Caco-2 (cell line): ENCODE results near the gene FOXO1. TPM values are rescaled to one million over a fixed set of nuclear protein-coding genes. Genes with fewer than 3 reads are reported as not detected.

Experiments used
- BruUV-seq: library from RNA; stranded (reverse); fragments of 400-500 nt; replicated peaks from 2 replicates; lab custom pipeline; 2021; lab: Mats Ljungman, UMichigan
- CTCF ChIA-PET: fragments of 300-600 bp; sonication (Branson Sonifier 250); formaldehyde crosslinking; loops from one replicate; lab custom pipeline; 2022; ENCODE audit warnings: antibody characterized with exemption; lab: Charles Lee
- POLR2A ChIA-PET: fragments of 300-600 bp; sonication (Branson Sonifier 250); formaldehyde crosslinking; loops from one replicate; lab custom pipeline; 2022; ENCODE audit warnings: antibody characterized with exemption; lab: Charles Lee
- DNase-seq, 2 experiments: peaks; one replicate each; pipeline versions ENCODE4 v3.0.0 to v3.0.0-alpha.2; 2020 to 2022
- H3K27me3 ChIP-seq: replicated peaks from 2 replicates; pipeline ENCODE4 v1.6.0; 2011; ENCODE audit warnings: low read length; ENCODE audit not compliant: control insufficient read depth, insufficient read depth
- H3K36me3 ChIP-seq: 2 replicates; pipeline ENCODE4 v1.5.1; 2011; ENCODE audit warnings: low read length; ENCODE audit not compliant: control insufficient read depth, insufficient read depth
- H3K4me1 ChIP-seq: fragments of 250-450 bp; sonication (Bioruptor Pico); 2 replicates; pipeline ENCODE4 v1.5.1; 2020; ENCODE audit warnings: mild to moderate bottlenecking
- H3K4me3 ChIP-seq: 2 replicates; pipeline ENCODE4 v1.5.1; 2011; ENCODE audit warnings: low read depth, mild to moderate bottlenecking, control low read depth, low read length
- H3K9me3 ChIP-seq: fragments of 250-450 bp; sonication (Bioruptor Pico); 2 replicates; pipeline ENCODE4 v1.5.1; 2020; ENCODE audit warnings: mild to moderate bottlenecking, moderate library complexity
- H3K27ac Mint-ChIP-seq: one replicate; pipeline ENCODE4 v1.8.0; 2022; ENCODE audit warnings: mixed read lengths; ENCODE audit not compliant: unreplicated experiment
- H3K27me3 Mint-ChIP-seq: one replicate; pipeline ENCODE4 v1.8.0; 2022; ENCODE audit warnings: mixed read lengths; ENCODE audit not compliant: insufficient read depth, unreplicated experiment
- H3K36me3 Mint-ChIP-seq: one replicate; pipeline ENCODE4 v1.8.0; 2022; ENCODE audit warnings: mild to moderate bottlenecking, mixed read lengths; ENCODE audit not compliant: insufficient read depth, unreplicated experiment
- H3K4me1 Mint-ChIP-seq: one replicate; pipeline ENCODE4 v1.8.0; 2022; ENCODE audit warnings: low read depth, mixed read lengths; ENCODE audit not compliant: unreplicated experiment
- H3K4me3 Mint-ChIP-seq: one replicate; pipeline ENCODE4 v1.8.0; 2022; ENCODE audit warnings: mild to moderate bottlenecking, moderate library complexity, mixed read lengths; ENCODE audit not compliant: unreplicated experiment
- H3K9me3 Mint-ChIP-seq: one replicate; pipeline ENCODE4 v1.8.0; 2022; ENCODE audit warnings: mixed read lengths; ENCODE audit not compliant: unreplicated experiment
- intact Hi-C: fragments of 100-400 bp; cut with micrococcal nuclease; formaldehyde crosslinking; loops from one replicate; pipeline ENCODE4 v1.10.0; 2022; ENCODE audit not compliant: unreplicated experiment
- total RNA-seq: library from RNA; stranded (reverse); gene quantifications from 2 replicates; pipeline ENCODE4 v1.2.3, GENCODE V29; 2022
- TF ChIP-seq, protein P1 (sequence below), 2 experiments: fragments of 200-600 bp in 1 of 2; IDR thresholded peaks; 1 replicate in 1 of 2; 2 replicates in 1 of 2; pipeline versions ENCODE4 v1.5.1 to v1.8.0; 2011 to 2022; ENCODE audit warnings: antibody characterized with exemption in 1 of 2, control low read depth in 1 of 2, inconsistent platforms in 1 of 2, low read depth in 1 of 2, low read length in 1 of 2, mild to moderate bottlenecking in 1 of 2, moderate library complexity in 1 of 2; ENCODE audit not compliant: insufficient read depth in 1 of 2, severe bottlenecking in 1 of 2, unreplicated experiment in 1 of 2

Gene FOXO1
- total RNA-seq, 1 experiment from 2014 or later = 10.4 TPM

DNA sequence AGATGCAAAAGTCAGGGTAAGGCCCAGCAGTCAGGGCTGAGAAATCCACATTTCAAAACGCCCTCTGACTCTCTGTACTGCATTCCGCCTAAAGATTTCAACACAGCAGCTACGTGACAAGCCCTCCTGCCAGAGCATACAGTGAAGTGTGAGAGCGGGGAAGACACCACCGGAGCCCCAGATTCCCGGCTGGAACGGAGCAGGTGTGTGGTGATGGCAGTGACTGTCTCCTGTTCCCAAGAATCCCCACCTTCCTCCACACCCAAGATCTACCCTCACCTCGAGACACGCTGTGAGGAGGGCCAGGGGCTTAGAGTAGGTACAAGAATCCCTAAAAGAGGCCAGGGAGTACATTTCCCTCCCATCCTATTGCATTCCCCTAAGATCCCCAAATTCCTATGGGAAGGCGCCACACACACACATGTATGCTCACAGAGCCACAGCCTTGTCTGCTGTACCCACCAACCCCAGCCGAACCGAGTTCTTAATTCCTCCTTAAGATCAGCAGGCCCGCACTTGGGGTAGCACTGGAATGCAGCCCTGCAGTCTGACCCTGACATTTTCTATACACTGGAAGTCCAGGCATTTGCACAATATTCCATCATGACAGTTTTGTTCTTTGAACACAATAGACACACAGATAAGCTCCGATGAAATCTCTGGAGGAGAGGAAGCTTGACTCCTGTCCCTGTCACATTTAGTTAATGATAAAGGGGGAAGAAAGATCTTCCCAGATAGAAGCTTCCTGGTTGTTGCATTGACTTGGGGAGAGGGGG, 102.9 kb downstream of the FOXO1 start:
- peak overlapping the region; percentile 88 for H3K27ac Mint-ChIP-seq
- no TSS peak for BruUV-seq
- Histone ChIP-seq H3K9me3 (no peaks in the 10 kb centered on the region), H3K27me3 (no peaks in the 10 kb centered on the region), H3K4me1 (peaks cover 41% of the 10 kb centered on the region), H3K36me3 (no peaks in the 10 kb centered on the region; the same call in none of the 2 replicates), H3K4me3 (no peak overlapping the region)
- TF ChIP-seq, protein P1, sequence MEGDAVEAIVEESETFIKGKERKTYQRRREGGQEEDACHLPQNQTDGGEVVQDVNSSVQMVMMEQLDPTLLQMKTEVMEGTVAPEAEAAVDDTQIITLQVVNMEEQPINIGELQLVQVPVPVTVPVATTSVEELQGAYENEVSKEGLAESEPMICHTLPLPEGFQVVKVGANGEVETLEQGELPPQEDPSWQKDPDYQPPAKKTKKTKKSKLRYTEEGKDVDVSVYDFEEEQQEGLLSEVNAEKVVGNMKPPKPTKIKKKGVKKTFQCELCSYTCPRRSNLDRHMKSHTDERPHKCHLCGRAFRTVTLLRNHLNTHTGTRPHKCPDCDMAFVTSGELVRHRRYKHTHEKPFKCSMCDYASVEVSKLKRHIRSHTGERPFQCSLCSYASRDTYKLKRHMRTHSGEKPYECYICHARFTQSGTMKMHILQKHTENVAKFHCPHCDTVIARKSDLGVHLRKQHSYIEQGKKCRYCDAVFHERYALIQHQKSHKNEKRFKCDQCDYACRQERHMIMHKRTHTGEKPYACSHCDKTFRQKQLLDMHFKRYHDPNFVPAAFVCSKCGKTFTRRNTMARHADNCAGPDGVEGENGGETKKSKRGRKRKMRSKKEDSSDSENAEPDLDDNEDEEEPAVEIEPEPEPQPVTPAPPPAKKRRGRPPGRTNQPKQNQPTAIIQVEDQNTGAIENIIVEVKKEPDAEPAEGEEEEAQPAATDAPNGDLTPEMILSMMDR (IDR thresholded peaks at IDR 0.05; ENCODE audit: insufficient read depth in 1 of 2, low read depth in 1 of 2, low read length in 1 of 2, severe bottlenecking in 1 of 2, unreplicated experiment in 1 of 2) = no peak
- H3K36me3 Mint-ChIP-seq = no peaks in the 10 kb centered on the region
- H3K9me3 Mint-ChIP-seq = no peaks in the 10 kb centered on the region
- ChIA-PET POLR2A (interaction anchor here (0.6 kb wide), 1 partner anchor 87 kb away, joined by 3 read pairs; no protein-coding TSS in a partner anchor), CTCF (interaction anchor here (0.6 to 1.2 kb wide), 2 partner anchors 23 to 27 kb away, joined by 3 read pairs; no protein-coding TSS in a partner anchor)
- H3K4me1 Mint-ChIP-seq = peaks cover 32% of the 10 kb centered on the region
- intact Hi-C loops = loop anchor here (2.0 kb wide), 1 partner anchor 21 kb away; no protein-coding TSS in a partner anchor
- no peaks in the 10 kb centered on the region for H3K27me3 Mint-ChIP-seq
- DNase-seq = peak in 1 of 2 experiments; percentile 50
- H3K4me3 Mint-ChIP-seq = peak overlapping the region; percentile 49

- POLR2A ChIA-PET = no interaction called here
- BruUV-seq = no TSS peak
- Histone ChIP-seq H3K36me3 (no peaks in the 10 kb centered on the region; the same call in none of the 2 replicates), H3K9me3 (no peaks in the 10 kb centered on the region), H3K4me3 (no peak overlapping the region), H3K27me3 (no peaks in the 10 kb centered on the region), H3K4me1 (peaks cover 37% of the 10 kb centered on the region)
- intact Hi-C loops = loop anchor here (2.0 kb wide), 1 partner anchor 22 kb away; no protein-coding TSS in a partner anchor
- Mint-ChIP-seq H3K4me1 (peaks cover 27% of the 10 kb centered on the region), H3K27me3 (no peaks in the 10 kb centered on the region), H3K27ac (no peak overlapping the region), H3K36me3 (no peaks in the 10 kb centered on the region), H3K4me3 (no peak overlapping the region), H3K9me3 (no peaks in the 10 kb centered on the region)
- DNase-seq = no peak
- CTCF ChIA-PET = interaction anchor here (1.2 kb wide), 1 partner anchor 26 kb away, joined by 3 read pairs; no protein-coding TSS in a partner anchor
- TF ChIP-seq, protein P1 (IDR thresholded peaks at IDR 0.05; ENCODE audit: insufficient read depth in 1 of 2, low read depth in 1 of 2, low read length in 1 of 2, severe bottlenecking in 1 of 2, unreplicated experiment in 1 of 2) = no peak
Observed at GRCh38 chr13:40562975-40563349, 103.5 kb downstream of the FOXO1 start.

DNA sequence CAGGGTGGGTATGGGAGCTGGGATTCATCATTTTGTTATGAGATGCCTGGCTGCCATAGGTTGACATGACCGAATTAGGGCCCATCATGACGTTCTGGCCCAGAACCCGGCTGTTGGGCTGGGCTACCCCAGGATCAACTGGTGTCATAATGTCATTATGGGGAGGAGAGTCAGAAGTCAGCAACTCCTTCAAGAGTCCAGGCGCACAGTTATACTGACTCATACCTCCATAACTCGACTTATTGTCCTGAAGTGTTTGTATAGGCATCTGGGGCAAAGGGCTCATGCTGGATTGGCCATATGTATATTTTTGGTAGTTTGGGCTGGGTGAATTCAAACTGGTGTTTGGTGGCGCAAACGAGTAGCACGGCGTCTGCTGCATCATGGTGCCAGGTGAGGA, 106.5 kb downstream of the FOXO1 start:
- H3K27ac Mint-ChIP-seq = no peak overlapping the region
- no peaks in the 10 kb centered on the region for H3K36me3 Mint-ChIP-seq
- no peaks in the 10 kb centered on the region for H3K9me3 ChIP-seq
- no peaks in the 10 kb centered on the region for H3K27me3 Mint-ChIP-seq
- intact Hi-C loops = no loop called here
- BruUV-seq = no TSS peak
- H3K36me3 ChIP-seq = no peaks in the 10 kb centered on the region; the same call in 1 of the 2 replicates
- H3K4me1 Mint-ChIP-seq = peaks cover 27% of the 10 kb centered on the region
- no peak overlapping the region for H3K4me3 Mint-ChIP-seq
- no peaks in the 10 kb centered on the region for H3K9me3 Mint-ChIP-seq
- ChIA-PET POLR2A (no interaction called here), CTCF (no interaction called here)
- DNase-seq = no peak
- TF ChIP-seq, protein P1 (IDR thresholded peaks at IDR 0.05; ENCODE audit: insufficient read depth in 1 of 2, low read depth in 1 of 2, low read length in 1 of 2, severe bottlenecking in 1 of 2, unreplicated experiment in 1 of 2) = no peak
- H3K4me3 ChIP-seq = no peak overlapping the region
- no peaks in the 10 kb centered on the region for H3K27me3 ChIP-seq
- H3K4me1 ChIP-seq = peaks cover 35% of the 10 kb centered on the region
